Measurements from ENCODE around the gene DLL4. TPM values are rescaled to one million over a fixed set of nuclear protein-coding genes. Genes with fewer than 3 reads are reported as not detected.

Gene DLL4
- total RNA-seq, 1 donor from 2014 or later, result 0.54 TPM

- peak; percentile 97 for TF ChIP-seq CTCF (IDR thresholded peaks at IDR 0.05)
- Mint-ChIP-seq H3K27ac (ENCODE audit: unreplicated experiment) (peak within 1 kb of the TSS; percentile 98), H3K27me3 (ENCODE audit: unreplicated experiment) (no peaks in the 10 kb centered on the region), H3K36me3 (ENCODE audit: unreplicated experiment) (peaks cover 22% of the 10 kb centered on the region), H3K4me1 (ENCODE audit: unreplicated experiment) (peaks cover 24% of the 10 kb centered on the region), H3K4me3 (ENCODE audit: unreplicated experiment) (peak within 1 kb of the TSS; percentile 99), H3K9me3 (ENCODE audit: unreplicated experiment) (no peaks in the 10 kb centered on the region)
- peak; percentile 99 for DNase-seq (ENCODE audit: extremely low spot score, unreplicated experiment)
Measured at GRCh38 chr15:40893733-40894680, 35.1 kb upstream of the DLL4 start, which contains the start of gene VPS18. Gene VPS18, plus strand, starts transcription at chr15:40894450. Its CDS starts 319 bp downstream, at chr15:40894769.

GRCh38 chr15:40894681-40895448 is 34.3 kb upstream of the DLL4 start:
- Mint-ChIP-seq H3K27me3 (ENCODE audit: unreplicated experiment) (no peaks in the 10 kb centered on the region), H3K9me3 (ENCODE audit: unreplicated experiment) (no peaks in the 10 kb centered on the region), H3K4me3 (ENCODE audit: unreplicated experiment) (peak overlapping the region; percentile 99), H3K36me3 (ENCODE audit: unreplicated experiment) (peaks cover 22% of the 10 kb centered on the region), H3K4me1 (ENCODE audit: unreplicated experiment) (peaks cover 24% of the 10 kb centered on the region), H3K27ac (ENCODE audit: unreplicated experiment) (peak overlapping the region; percentile 98)
- peak; percentile 48 for TF ChIP-seq CTCF (IDR thresholded peaks at IDR 0.05)
- DNase-seq (ENCODE audit: extremely low spot score, unreplicated experiment), result no peak

- Mint-ChIP-seq H3K27me3 (ENCODE audit: unreplicated experiment) (no peaks in the 10 kb centered on the region), H3K36me3 (ENCODE audit: unreplicated experiment) (peaks cover 32% of the 10 kb centered on the region), H3K27ac (ENCODE audit: unreplicated experiment) (no peak overlapping the region), H3K4me1 (ENCODE audit: unreplicated experiment) (peaks cover 25% of the 10 kb centered on the region), H3K4me3 (ENCODE audit: unreplicated experiment) (no peak overlapping the region), H3K9me3 (ENCODE audit: unreplicated experiment) (no peaks in the 10 kb centered on the region)
- DNase-seq (ENCODE audit: extremely low spot score, unreplicated experiment), result no peak
- TF ChIP-seq CTCF (IDR thresholded peaks at IDR 0.05), result no peak
Measured at GRCh38 chr15:40899536-40900207, 29.5 kb upstream of the DLL4 start.

GRCh38 chr15:40900256-40901052 is 28.7 kb upstream of the DLL4 start:
- Mint-ChIP-seq H3K36me3 (ENCODE audit: unreplicated experiment) (peaks cover 33% of the 10 kb centered on the region), H3K4me3 (ENCODE audit: unreplicated experiment) (no peak overlapping the region), H3K27me3 (ENCODE audit: unreplicated experiment) (no peaks in the 10 kb centered on the region), H3K27ac (ENCODE audit: unreplicated experiment) (no peak overlapping the region), H3K4me1 (ENCODE audit: unreplicated experiment) (peaks cover 20% of the 10 kb centered on the region), H3K9me3 (ENCODE audit: unreplicated experiment) (no peaks in the 10 kb centered on the region)
- DNase-seq (ENCODE audit: extremely low spot score, unreplicated experiment), result no peak
- TF ChIP-seq CTCF (IDR thresholded peaks at IDR 0.05), result no peak
